T-helper 1 cell treated with Interleukin-12 subunit alpha and Interleukin-12 subunit beta and Interleukin-4 antibody, amounts not matched to agents 30 μg/mL and 1 μg/mL, for 36 hours (primary cell): ENCODE measurements around the gene NFX1.
"Not testable (repeated sequence)": the region's sequence is repeated elsewhere in the genome, so short reads cannot be mapped to it uniquely, and the experiment has no call there.

Source experiments
- H3K27ac Mint-ChIP-seq: one replicate; pipeline ENCODE4 v1.8.0; 2021; ENCODE audit warnings: mild to moderate bottlenecking, mixed read lengths
- H3K27me3 Mint-ChIP-seq: one replicate; pipeline ENCODE4 v1.8.0; 2021; ENCODE audit warnings: low read depth, mixed read lengths
- H3K36me3 Mint-ChIP-seq: one replicate; pipeline ENCODE4 v1.8.0; 2021; ENCODE audit warnings: low read depth, mixed read lengths
- H3K4me1 Mint-ChIP-seq: one replicate; pipeline ENCODE4 v1.8.0; 2021; ENCODE audit warnings: low read depth, mixed read lengths
- H3K4me3 Mint-ChIP-seq: one replicate; pipeline ENCODE4 v1.8.0; 2021; ENCODE audit warnings: mild to moderate bottlenecking, moderate library complexity, mixed read lengths
- H3K9me3 Mint-ChIP-seq: one replicate; pipeline ENCODE4 v1.8.0; 2021; ENCODE audit warnings: mixed read lengths

The NFX1 gene

DNA sequence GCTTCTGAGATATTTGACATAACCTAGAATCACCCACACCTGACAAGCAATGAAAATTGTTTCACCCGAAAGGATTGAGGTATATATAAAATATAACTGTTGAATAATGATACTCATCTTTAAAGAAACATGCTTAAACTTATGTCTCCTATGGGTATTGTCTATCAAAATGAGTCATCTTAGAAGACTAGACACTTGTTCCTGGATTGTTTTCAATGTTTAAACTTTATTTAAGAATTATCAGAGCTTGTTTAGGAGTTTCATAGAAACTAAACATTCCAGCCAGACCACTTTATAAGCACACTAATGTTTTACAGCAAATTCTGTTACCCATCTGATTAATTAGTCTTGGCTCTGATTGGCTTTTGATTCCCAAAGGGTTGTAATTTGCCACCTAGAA, 19.6 kb downstream of the NFX1 start:
- H3K27me3 Mint-ChIP-seq: no peaks in the 10 kb centered on the region
- H3K27ac Mint-ChIP-seq: no peak overlapping the region
- no peaks in the 10 kb centered on the region for H3K9me3 Mint-ChIP-seq
- peaks cover 6% of the 10 kb centered on the region for H3K4me1 Mint-ChIP-seq
- H3K36me3 Mint-ChIP-seq: peaks cover 27% of the 10 kb centered on the region
- no peak overlapping the region for H3K4me3 Mint-ChIP-seq

- no peaks in the 10 kb centered on the region for H3K27me3 Mint-ChIP-seq
- H3K27ac Mint-ChIP-seq: no peak overlapping the region
- H3K4me3 Mint-ChIP-seq: no peak overlapping the region
- H3K4me1 Mint-ChIP-seq: peaks cover 9% of the 10 kb centered on the region
- H3K9me3 Mint-ChIP-seq: no peaks in the 10 kb centered on the region
- peaks cover 31% of the 10 kb centered on the region for H3K36me3 Mint-ChIP-seq
Measured at GRCh38 chr9:33310748-33311147, 20.4 kb downstream of the NFX1 start.

DNA sequence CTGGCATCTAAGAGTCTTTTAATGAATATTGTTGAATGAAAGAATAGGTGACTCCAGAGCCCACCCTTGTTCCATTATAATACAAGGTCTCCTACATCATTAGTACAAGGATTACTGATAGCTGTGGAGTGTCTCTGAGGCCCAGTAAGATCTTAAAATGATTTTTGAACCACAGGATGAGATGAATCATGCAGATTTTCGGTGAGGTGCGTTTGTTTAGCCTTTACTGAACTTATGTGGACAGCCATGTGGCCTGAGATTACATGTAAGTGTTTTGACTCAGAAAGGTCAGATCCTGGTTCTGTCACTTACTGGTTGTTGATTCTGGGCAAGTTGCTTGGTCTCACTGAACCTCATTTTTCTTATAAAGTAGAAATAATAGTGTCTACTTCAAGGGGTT, 21.6 kb downstream of the NFX1 start:
- no peaks in the 10 kb centered on the region for H3K9me3 Mint-ChIP-seq
- H3K27me3 Mint-ChIP-seq: no peaks in the 10 kb centered on the region
- no peak overlapping the region for H3K27ac Mint-ChIP-seq
- H3K36me3 Mint-ChIP-seq: peaks cover 39% of the 10 kb centered on the region
- no peak overlapping the region for H3K4me3 Mint-ChIP-seq
- peaks cover 8% of the 10 kb centered on the region for H3K4me1 Mint-ChIP-seq

DNA sequence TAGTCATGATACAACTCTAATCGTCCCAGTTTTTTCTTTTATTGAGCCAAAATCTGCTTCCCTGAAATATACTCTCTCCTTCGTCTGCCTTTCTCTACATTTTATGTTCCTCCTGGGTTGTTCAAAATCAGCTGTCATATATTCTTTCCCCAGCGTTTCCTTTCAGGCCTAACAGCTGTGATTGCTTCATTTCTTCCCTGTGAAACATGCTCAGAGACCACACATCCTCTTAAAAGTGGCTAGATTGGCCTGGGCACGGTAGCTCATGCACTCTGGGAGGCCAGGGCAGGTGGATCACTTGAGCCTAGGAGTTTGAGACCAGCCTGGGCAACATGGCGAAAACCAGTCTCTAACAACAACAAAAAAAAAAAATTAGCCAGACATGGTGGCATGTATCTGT, 25.1 kb downstream of the NFX1 start:
- Mint-ChIP-seq H3K27ac (no peak overlapping the region), H3K36me3 (peaks cover 45% of the 10 kb centered on the region), H3K27me3 (no peaks in the 10 kb centered on the region), H3K4me3 (no peak overlapping the region), H3K9me3 (no peaks in the 10 kb centered on the region), H3K4me1 (peaks cover 4% of the 10 kb centered on the region)

- H3K9me3 Mint-ChIP-seq, H3K27ac Mint-ChIP-seq: not testable (repeated sequence)
Measured at GRCh38 chr9:33317136-33317535, 26.8 kb downstream of the NFX1 start.

GRCh38 chr9:33318225-33318624, 27.9 kb downstream of the NFX1 start:
- Mint-ChIP-seq H3K27ac (no peak overlapping the region), H3K36me3 (peaks cover 55% of the 10 kb centered on the region), H3K4me3 (no peak overlapping the region)

More at GRCh38 chr9:33317136-33317535, 26.8 kb downstream of the NFX1 start:
- H3K36me3 Mint-ChIP-seq: peaks cover 49% of the 10 kb centered on the region
- not testable (repeated sequence) for H3K27me3 Mint-ChIP-seq, H3K4me1 Mint-ChIP-seq, H3K4me3 Mint-ChIP-seq

GRCh38 chr9:33318781-33319180, 28.5 kb downstream of the NFX1 start:
- Mint-ChIP-seq H3K27ac (no peak overlapping the region), H3K9me3 (no peaks in the 10 kb centered on the region), H3K36me3 (peaks cover 50% of the 10 kb centered on the region), H3K4me3 (no peak overlapping the region), H3K27me3 (no peaks in the 10 kb centered on the region), H3K4me1 (peaks cover 6% of the 10 kb centered on the region)

More at GRCh38 chr9:33318225-33318624, 27.9 kb downstream of the NFX1 start:
- Mint-ChIP-seq H3K9me3 (no peaks in the 10 kb centered on the region), H3K4me1 (peaks cover 6% of the 10 kb centered on the region), H3K27me3 (no peaks in the 10 kb centered on the region)

GRCh38 chr9:33320230-33320567, 29.9 kb downstream of the NFX1 start:
- H3K36me3 Mint-ChIP-seq: peaks cover 57% of the 10 kb centered on the region
- H3K27me3 Mint-ChIP-seq: no peaks in the 10 kb centered on the region
- no peaks in the 10 kb centered on the region for H3K9me3 Mint-ChIP-seq
- H3K4me3 Mint-ChIP-seq: no peak overlapping the region
- peaks cover 6% of the 10 kb centered on the region for H3K4me1 Mint-ChIP-seq
- H3K27ac Mint-ChIP-seq: no peak overlapping the region

DNA sequence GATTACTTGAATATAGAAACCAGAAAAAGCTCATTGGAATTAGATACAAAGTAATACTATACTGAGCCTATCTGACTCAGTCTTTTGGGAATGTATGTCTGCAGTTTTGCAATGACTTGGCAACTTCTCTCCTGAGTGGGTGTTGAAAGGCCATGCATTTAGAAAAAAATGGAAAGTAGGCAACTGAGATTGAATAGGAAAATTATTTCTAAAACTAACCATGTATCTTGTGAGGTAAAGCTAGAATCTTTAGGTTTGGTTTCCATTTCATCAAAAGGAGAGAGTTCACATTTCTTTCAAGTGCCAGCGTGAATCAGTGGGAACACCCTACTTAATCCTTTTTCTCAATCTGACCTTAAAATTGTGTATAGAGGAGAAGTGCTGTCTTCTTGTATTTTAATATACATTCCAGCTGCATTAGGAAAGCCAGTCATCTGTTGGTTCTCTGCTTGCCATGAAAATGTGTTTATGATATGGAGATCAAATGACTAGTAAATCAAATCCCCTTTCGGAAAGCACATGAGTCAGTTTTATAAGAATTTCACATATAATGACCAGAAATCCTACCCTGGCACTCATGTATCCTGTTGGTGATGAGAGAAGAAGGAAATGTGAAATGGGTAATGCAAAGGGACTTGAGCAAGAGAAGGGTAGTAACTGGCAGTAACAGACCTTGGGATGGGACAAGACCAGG, 30.4 kb downstream of the NFX1 start:
- Mint-ChIP-seq H3K27me3 (no peaks in the 10 kb centered on the region), H3K4me1 (peaks cover 3% of the 10 kb centered on the region), H3K9me3 (no peaks in the 10 kb centered on the region), H3K27ac (no peak overlapping the region), H3K36me3 (peaks cover 56% of the 10 kb centered on the region), H3K4me3 (no peak overlapping the region)

DNA sequence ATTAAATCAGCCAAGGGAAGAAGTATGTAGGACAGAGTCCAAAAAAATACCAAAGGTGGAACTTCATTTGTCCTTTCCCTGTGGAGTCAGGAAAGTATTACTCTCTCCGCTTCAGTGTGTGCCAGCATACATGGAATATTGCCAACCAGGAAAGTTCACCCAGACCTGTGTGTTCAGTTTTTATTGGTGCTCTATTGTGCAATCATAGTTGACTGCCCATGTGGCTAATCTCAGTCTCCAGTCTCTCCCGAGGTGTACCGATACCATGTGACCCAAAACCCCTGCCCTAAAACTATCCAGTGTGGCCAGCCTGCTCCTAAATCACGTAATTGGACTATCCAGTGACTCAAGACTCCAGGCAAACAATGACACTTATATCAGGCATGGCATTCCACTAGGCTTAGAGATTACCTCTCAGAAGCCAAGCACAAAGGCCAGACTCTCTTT, 38.8 kb downstream of the NFX1 start:
- no peaks in the 10 kb centered on the region for H3K9me3 Mint-ChIP-seq
- H3K4me3 Mint-ChIP-seq: no peak overlapping the region
- peaks cover 47% of the 10 kb centered on the region for H3K36me3 Mint-ChIP-seq
- no peaks in the 10 kb centered on the region for H3K4me1 Mint-ChIP-seq
- H3K27ac Mint-ChIP-seq: no peak overlapping the region
- H3K27me3 Mint-ChIP-seq: no peaks in the 10 kb centered on the region

DNA sequence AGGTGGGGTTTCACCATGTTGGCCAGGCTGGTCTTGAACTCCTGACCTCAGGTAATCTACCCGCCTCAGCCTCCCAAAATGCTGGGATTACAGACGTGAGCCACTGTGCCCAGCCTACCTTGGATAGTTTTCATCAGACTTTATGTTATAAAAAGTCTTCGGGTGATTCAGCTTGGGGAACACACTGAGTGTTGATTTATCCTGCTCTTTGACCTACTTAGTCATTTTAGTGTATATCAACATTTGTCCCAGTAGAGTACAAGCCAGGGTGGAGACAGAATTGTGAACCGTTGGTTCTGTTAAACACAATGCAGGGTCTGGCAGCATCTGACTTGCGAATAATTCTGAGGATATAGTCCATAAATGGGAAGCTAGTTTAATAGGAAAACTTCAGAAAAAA, 39.7 kb downstream of the NFX1 start:
- Mint-ChIP-seq H3K9me3 (no peaks in the 10 kb centered on the region), H3K27me3 (no peaks in the 10 kb centered on the region), H3K4me1 (no peaks in the 10 kb centered on the region), H3K36me3 (peaks cover 46% of the 10 kb centered on the region), H3K4me3 (no peak overlapping the region), H3K27ac (no peak overlapping the region)

DNA sequence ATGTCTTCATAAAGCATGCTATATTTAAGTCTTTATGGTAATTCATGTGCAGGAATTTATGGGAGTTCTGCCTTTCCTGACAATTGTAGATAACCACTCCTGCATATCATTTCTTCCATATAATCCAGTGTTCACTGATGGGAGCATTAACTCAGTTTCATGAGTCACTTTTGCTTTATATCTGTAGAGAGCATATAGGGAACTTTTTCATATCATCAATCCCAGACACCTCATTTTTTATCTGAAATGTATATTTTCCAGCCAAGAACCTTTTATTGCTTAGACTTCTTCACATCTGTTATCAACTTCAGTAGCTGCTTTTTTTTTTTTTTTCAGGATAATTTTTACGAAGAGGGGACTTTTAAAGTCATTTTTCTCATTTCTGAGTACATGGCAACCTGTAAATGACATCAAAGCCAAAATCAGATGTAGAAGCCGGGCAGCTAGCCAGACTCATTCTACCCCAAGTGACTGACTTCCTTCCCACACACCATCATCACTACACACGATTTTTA, 41.1 kb downstream of the NFX1 start:
- no peak overlapping the region for H3K27ac Mint-ChIP-seq
- no peaks in the 10 kb centered on the region for H3K27me3 Mint-ChIP-seq
- H3K4me1 Mint-ChIP-seq: no peaks in the 10 kb centered on the region
- peaks cover 44% of the 10 kb centered on the region for H3K36me3 Mint-ChIP-seq
- no peak overlapping the region for H3K4me3 Mint-ChIP-seq
- no peaks in the 10 kb centered on the region for H3K9me3 Mint-ChIP-seq

DNA sequence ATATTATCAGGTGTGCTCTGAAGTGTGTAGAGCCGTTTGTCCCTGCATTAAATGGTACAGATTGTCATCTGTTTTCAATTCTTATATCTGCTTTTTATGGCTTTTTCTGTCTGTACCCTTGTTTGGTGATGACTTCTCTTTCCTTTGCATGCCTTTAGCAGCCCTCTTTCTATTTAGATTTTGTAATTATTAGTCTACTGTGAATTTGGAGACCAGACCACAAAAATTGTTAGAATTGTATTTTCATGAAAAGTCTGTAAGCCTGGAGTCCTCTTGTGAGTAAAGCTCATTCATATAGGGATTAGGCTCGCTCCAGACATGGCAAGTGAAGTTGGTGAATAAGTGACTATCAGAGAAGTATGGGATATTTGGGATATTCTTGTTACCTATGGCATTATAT, 41.7 kb downstream of the NFX1 start:
- Mint-ChIP-seq H3K4me1 (no peaks in the 10 kb centered on the region), H3K4me3 (no peak overlapping the region), H3K9me3 (no peaks in the 10 kb centered on the region), H3K27ac (no peak overlapping the region), H3K36me3 (peaks cover 43% of the 10 kb centered on the region), H3K27me3 (no peaks in the 10 kb centered on the region)

DNA sequence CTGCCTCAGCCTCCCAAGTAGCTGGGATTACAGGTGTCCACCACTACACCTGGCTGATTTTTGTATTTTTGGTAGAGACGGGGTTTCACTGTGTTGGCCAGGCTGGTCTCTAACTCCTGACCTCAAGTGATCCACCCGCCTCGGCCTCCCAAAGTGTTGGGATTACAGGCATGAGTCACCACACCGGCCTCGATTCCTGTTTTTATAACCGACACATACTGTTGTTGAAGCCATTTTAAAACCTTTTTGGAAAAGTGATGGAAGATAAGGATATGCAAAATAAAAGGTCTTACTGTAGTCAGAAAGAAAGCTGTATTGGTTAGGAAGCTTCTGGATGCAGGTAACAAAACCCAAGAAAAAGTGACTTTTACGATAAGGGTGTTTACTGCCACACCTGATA, 42.6 kb downstream of the NFX1 start:
- not testable (repeated sequence) for H3K27me3 Mint-ChIP-seq

GRCh38 chr9:33340186-33340585, 49.9 kb downstream of the NFX1 start:
- Mint-ChIP-seq H3K27me3 (no peaks in the 10 kb centered on the region), H3K9me3 (peaks cover 26% of the 10 kb centered on the region), H3K36me3 (peaks cover 49% of the 10 kb centered on the region), H3K4me3 (no peak overlapping the region), H3K27ac (no peak overlapping the region), H3K4me1 (peaks cover 4% of the 10 kb centered on the region)

More for the DNA sequence above, 42.6 kb downstream of the NFX1 start:
- H3K36me3 Mint-ChIP-seq: peaks cover 48% of the 10 kb centered on the region
- H3K4me1 Mint-ChIP-seq, H3K4me3 Mint-ChIP-seq, H3K9me3 Mint-ChIP-seq, H3K27ac Mint-ChIP-seq: not testable (repeated sequence)
